Transverse colon (tissue), 4 donors: ENCODE measurements around the gene ZDHHC14. TPM values are rescaled to one million over a fixed set of nuclear protein-coding genes. Genes with fewer than 3 reads are reported as not detected.

ENCODE experiments used
- DNase-seq: peaks from one replicate; pipeline ENCODE4 v3.0.0-alpha.2; 2019
- H3K27ac ChIP-seq, 4 donors: fragments of 200-600 bp; sonication (generic); 2 replicates each; pipeline ENCODE4 v1.5.1; 2016 to 2018; ENCODE audit warnings: inconsistent platforms in 4 of 4
- H3K27me3 ChIP-seq: fragments of 200-600 bp; sonication (generic); 2 replicates; pipeline ENCODE4 v1.5.1; 2017; ENCODE audit warnings: inconsistent platforms
- H3K36me3 ChIP-seq, 4 donors: fragments of 200-600 bp; sonication (generic); 2 replicates each; pipeline ENCODE4 v1.5.1; 2017 to 2019; ENCODE audit warnings: inconsistent platforms in 4 of 4
- H3K4me1 ChIP-seq, 4 donors: fragments of 200-600 bp; sonication (generic); 2 replicates each; pipeline ENCODE4 v1.5.1; 2017 to 2020; ENCODE audit warnings: inconsistent platforms in 4 of 4
- H3K4me3 ChIP-seq, 4 donors: fragments of 200-600 bp; sonication (generic); 1 replicate in 1 of 4; 2 replicates in 3 of 4; pipeline versions ENCODE4 v1.5.1 to v1.6.1; 2017 to 2019; ENCODE audit warnings: inconsistent platforms in 4 of 4
- H3K9me3 ChIP-seq, 2 donors: fragments of 200-600 bp; sonication (generic); 2 replicates each; pipeline ENCODE4 v1.5.1; 2017 to 2019; ENCODE audit warnings: inconsistent platforms in 2 of 2
- CTCF ChIP-seq, 5 experiments: fragments of 200-600 bp in 3 of 5; fragments of 450-650 bp in 2 of 5; sonication (generic) in 3 of 5; IDR thresholded peaks; 1 replicate in 2 of 5; 2 replicates in 3 of 5; pipeline ENCODE4 v1.5.1; 2016 to 2017; ENCODE audit warnings: antibody characterized with exemption in 5 of 5, inconsistent platforms in 3 of 5, mild to moderate bottlenecking in 2 of 5, moderate library complexity in 1 of 5
- EP300 ChIP-seq: sonication (generic); formaldehyde crosslinking; IDR thresholded peaks from one replicate; pipeline ENCODE4 v1.6.1; 2017; ENCODE audit warnings: antibody characterized with exemption, low read depth
- POLR2A ChIP-seq: fragments of 450-650 bp; IDR thresholded peaks from one replicate; pipeline ENCODE4 v1.6.1; 2016; ENCODE audit warnings: antibody characterized with exemption, mild to moderate bottlenecking, moderate library complexity
- POLR2AphosphoS5 ChIP-seq, 3 donors: sonication (generic); formaldehyde crosslinking; IDR thresholded peaks; one replicate each; pipeline ENCODE4 v1.6.1; 2016; ENCODE audit warnings: antibody characterized with exemption in 3 of 3
- WGBS, 2 donors: methylation state at CpG; one replicate each; pipeline ENCODE4 v1.1.5; 2018; ENCODE audit warnings: low coverage in 1 of 2; 5-methylcytosine and 5-hydroxymethylcytosine counted together
- in situ Hi-C, 4 donors: fragments of 200-750 bp; cut with MboI; loops; one replicate each; pipeline versions ENCODE4 v1.15.0 to v1.15.1; 2017; ENCODE audit warnings: low sequenced_read_pairs in 3 of 4, low pct_ligation_motif_present in 1 of 4, low pct_unique_long_range_greater_than_20kb in 1 of 4
- intact Hi-C: fragments of 100-400 bp; cut with DNase I; formaldehyde crosslinking; loops from one replicate; pipeline ENCODE4 v1.15.1; 2023; ENCODE audit warnings: low total_unique reads
- total RNA-seq, 4 donors: library from RNA; depleted of rRNA; stranded (reverse); fragments of >200 nt; gene quantifications; one replicate each; pipeline ENCODE4 v1.1.0, GENCODE V29; 2016

ZDHHC14 gene
- total RNA-seq, 4 donors from 2014 or later: 10.2 to 16.5 (median 12.5) TPM

DNA sequence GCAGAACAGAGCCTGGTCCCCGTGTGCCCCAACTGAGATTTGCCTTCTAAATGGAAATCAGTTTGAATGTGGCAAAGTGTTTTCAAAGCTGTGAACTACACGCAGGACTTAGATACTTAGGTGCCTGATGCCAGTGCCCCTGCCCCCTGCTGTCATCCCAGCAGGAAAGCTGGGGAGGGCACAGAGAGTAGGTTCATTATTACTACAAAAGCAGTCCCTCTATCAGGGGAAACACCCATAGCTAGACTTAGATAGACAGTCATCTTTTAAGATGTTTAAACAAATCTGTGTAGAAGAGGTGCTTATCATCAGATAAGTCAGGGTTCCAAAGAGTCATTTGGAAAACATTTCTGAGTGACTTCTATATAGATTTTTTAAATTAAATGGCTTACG is 287.0 kb downstream of the ZDHHC14 start:
- WGBS, 2 donors: 80% methylated on average over 1 to 3 of the region's 3 CpGs
- no peaks in the 10 kb centered on the region for H3K9me3 ChIP-seq
- no peak overlapping the region for H3K4me3 ChIP-seq
- H3K27me3 ChIP-seq: no peaks in the 10 kb centered on the region
- no peak for TF ChIP-seq CTCF (IDR thresholded peaks at IDR 0.05)
- no peak for TF ChIP-seq POLR2AphosphoS5 (IDR thresholded peaks at IDR 0.05)
- no peak for TF ChIP-seq POLR2A
- TF ChIP-seq EP300: no peak
- intact Hi-C loops: no loop called here
- DNase-seq: no peak
- in situ Hi-C loops: no loop called here
- peaks cover 4 to 37% (median 15%) of the 10 kb centered on the region in 4 donors for H3K4me1 ChIP-seq
- no peaks in the 10 kb centered on the region for H3K36me3 ChIP-seq
- H3K27ac ChIP-seq: no peak overlapping the region

DNA sequence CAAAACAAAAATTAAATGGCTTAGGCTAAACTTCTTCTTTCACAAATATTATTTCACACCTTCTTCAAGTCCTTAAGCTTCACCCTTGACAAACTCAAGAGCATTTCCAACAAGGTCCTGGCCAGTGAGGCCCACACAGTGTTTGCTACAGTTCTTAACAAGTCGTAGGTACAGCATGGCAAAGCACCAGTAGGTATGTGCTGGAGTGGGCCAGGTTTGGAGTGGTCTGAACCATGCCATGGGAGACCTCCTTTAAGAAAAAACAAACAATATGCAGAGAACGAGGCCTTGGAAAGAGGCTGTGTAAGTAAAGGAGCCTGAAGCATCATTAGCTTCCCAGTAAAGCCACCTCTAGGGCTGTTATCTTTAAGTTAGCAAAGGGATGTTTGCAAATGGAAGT is 287.7 kb downstream of the ZDHHC14 start:
- Histone ChIP-seq H3K4me3 (no peak overlapping the region), H3K9me3 (no peaks in the 10 kb centered on the region), H3K27me3 (no peaks in the 10 kb centered on the region), H3K27ac (peak overlapping the region in 1 of 4 donors; percentile 78), H3K36me3 (no peaks in the 10 kb centered on the region), H3K4me1 (peaks cover 4 to 37% (median 15%) of the 10 kb centered on the region in 4 donors)
- DNase-seq: no peak
- 80 to 92% methylated on average over 1 to 2 of the region's 2 CpGs for whole genome bisulfite sequencing, 2 donors
- intact Hi-C loops: no loop called here
- no peak for TF ChIP-seq POLR2AphosphoS5 (IDR thresholded peaks at IDR 0.05)
- in situ Hi-C loops: no loop called here

- in situ Hi-C loops (no loop called here), intact Hi-C loops (no loop called here)
- H3K36me3 ChIP-seq: no peaks in the 10 kb centered on the region
- TF ChIP-seq POLR2A (no peak), CTCF (IDR thresholded peaks at IDR 0.05) (no peak), EP300 (no peak), POLR2AphosphoS5 (IDR thresholded peaks at IDR 0.05) (no peak)
- no peaks in the 10 kb centered on the region for H3K27me3 ChIP-seq
- peak overlapping the region; percentile 50 to 78 (median 63) for H3K27ac ChIP-seq
- no peak for DNase-seq
- H3K4me1 ChIP-seq: peaks cover 4 to 37% (median 15%) of the 10 kb centered on the region in 4 donors
- no peak overlapping the region for H3K4me3 ChIP-seq
- 50 to 60% methylated on average over 1 to 3 of the region's 3 CpGs for WGBS, 2 donors
- no peaks in the 10 kb centered on the region for H3K9me3 ChIP-seq
Observed at GRCh38 chr6:157669323-157669722, 288.3 kb downstream of the ZDHHC14 start.

- 18% methylated on average over 14 of the region's 14 CpGs; no CpG with 5 or more reads in 1 of the 2 donors for WGBS, 2 donors
- in situ Hi-C loops: no loop called here
- DNase-seq: peak; percentile 79
- Histone ChIP-seq H3K4me1 (peaks cover 4 to 36% (median 14%) of the 10 kb centered on the region in 4 donors), H3K4me3 (no peak overlapping the region), H3K27ac (peak overlapping the region; percentile 50 to 78 (median 63)), H3K27me3 (no peaks in the 10 kb centered on the region), H3K9me3 (no peaks in the 10 kb centered on the region), H3K36me3 (no peaks in the 10 kb centered on the region)
- intact Hi-C loops: no loop called here
- TF ChIP-seq CTCF (IDR thresholded peaks at IDR 0.05) (peak in 3 of 5 experiments; percentile 29 to 35 (median 34)), POLR2AphosphoS5 (IDR thresholded peaks at IDR 0.05) (no peak)
Observed at GRCh38 chr6:157669747-157670216, 288.8 kb downstream of the ZDHHC14 start.
